Spleen (tissue), 11 donors: ENCODE measurements around the gene GREB1. TPM values are rescaled to one million over a fixed set of nuclear protein-coding genes. Genes with fewer than 3 reads are reported as not detected.
A peak's percentile ranks its signal among the peaks of the same experiment; 100 is the strongest.

Source experiments
- DNase-seq: peaks from one replicate; pipeline ENCODE4 v3.0.0-alpha.2; 2020
- H3K27ac ChIP-seq, 8 donors: fragments of 200-600 bp; sonication (generic) in 7 of 8; 1 replicate in 4 of 8; 2 replicates in 4 of 8; pipeline versions ENCODE4 v1.5.0 to v1.8.0; 2016 to 2021; ENCODE audit warnings: inconsistent platforms in 4 of 8, mild to moderate bottlenecking in 4 of 8, moderate library complexity in 1 of 8
- H3K27me3 ChIP-seq, 7 donors: fragments of 200-600 bp; sonication (generic) in 6 of 7; replicated peaks in 1 of 7; 1 replicate in 4 of 7; 2 replicates in 3 of 7; pipeline versions ENCODE4 v1.5.0 to v1.8.0; 2016 to 2021; ENCODE audit warnings: inconsistent platforms in 3 of 7, mild to moderate bottlenecking in 1 of 7
- H3K36me3 ChIP-seq, 6 donors: fragments of 200-600 bp; sonication (generic) in 5 of 6; 1 replicate in 4 of 6; 2 replicates in 2 of 6; pipeline versions ENCODE4 v1.5.0 to v1.8.0; 2016 to 2021; ENCODE audit warnings: inconsistent platforms in 2 of 6
- H3K4me1 ChIP-seq, 6 donors: fragments of 200-600 bp; sonication (generic) in 5 of 6; 1 replicate in 3 of 6; 2 replicates in 3 of 6; pipeline versions ENCODE4 v1.5.0 to v1.8.0; 2016 to 2021; ENCODE audit warnings: inconsistent platforms in 3 of 6
- H3K4me3 ChIP-seq, 8 donors: fragments of 200-600 bp; sonication (generic) in 7 of 8; 1 replicate in 4 of 8; 2 replicates in 4 of 8; pipeline versions ENCODE4 v1.5.0 to v1.8.0; 2016 to 2021; ENCODE audit warnings: inconsistent platforms in 4 of 8, mild to moderate bottlenecking in 4 of 8, moderate library complexity in 2 of 8
- H3K9me3 ChIP-seq, 8 donors: fragments of 200-600 bp; sonication (generic) in 7 of 8; 1 replicate in 4 of 8; 2 replicates in 4 of 8; pipeline versions ENCODE4 v1.5.0 to v1.8.0; 2016 to 2021; ENCODE audit warnings: inconsistent platforms in 4 of 8
- POLR2A ChIP-seq, 3 donors: fragments of 450-650 bp; IDR thresholded peaks; one replicate each; pipeline ENCODE4 v1.5.1; 2017; ENCODE audit warnings: antibody characterized with exemption in 3 of 3, mild to moderate bottlenecking in 1 of 3
- POLR2AphosphoS5 ChIP-seq, 3 donors: sonication (generic); formaldehyde crosslinking; IDR thresholded peaks; one replicate each; pipeline ENCODE4 v1.5.1; 2017; ENCODE audit warnings: antibody characterized with exemption in 3 of 3
- WGBS, 5 donors: extraction: QIAGEN DNeasy Blood & Tissue Kit in 3 of 5; methylation state at CpG; one replicate each; pipeline versions ENCODE4 v1.1.5 to v1.1.7; 2013 to 2018; 5-methylcytosine and 5-hydroxymethylcytosine counted together
- intact Hi-C: fragments of 100-400 bp; cut with DNase I; formaldehyde crosslinking; loops from one replicate; pipeline ENCODE4 v1.15.0; 2023; ENCODE audit warnings: low total_unique reads
- polyA plus RNA-seq, 3 donors: library from polyadenylated mRNA; stranded (reverse); fragments of 200-250 nt; gene quantifications; one replicate each; pipeline ENCODE4 v1.2.1, GENCODE V29; 2013
- total RNA-seq, 7 donors: library from RNA; depleted of rRNA in 3 of 7; stranded (reverse); fragments of >200 nt in 3 of 7; fragmentation: NEBNext Ultra II Directional in 4 of 7; extraction: Animal tissue kit (Norgen Biotek cat#: 25700) in 4 of 7; gene quantifications; one replicate each; pipeline versions ENCODE4 v1.1.0 to v1.2.1, GENCODE V29; 2016 to 2021
- TF ChIP-seq, protein P1 (sequence below), 11 experiments: fragments of 200-600 bp in 7 of 11; fragments of 450-650 bp in 4 of 11; sonication (generic) in 4 of 11; IDR thresholded peaks in 8 of 11; conservative IDR thresholded peaks in 3 of 11; 1 replicate in 7 of 11; 2 replicates in 4 of 11; pipeline versions ENCODE4 v1.4.0 to v1.8.0; 2016 to 2021; ENCODE audit warnings: antibody characterized with exemption in 11 of 11, inconsistent platforms in 4 of 11, mild to moderate bottlenecking in 1 of 11
- donor health status: healthy with polysubstance abuse.
- donor health status: DM: no; HTN: no; CAD: no; lungs with moderate emphysema.
- donor health status: DM: no; HTN: no; CAD: no.
- donor health status: Bipolar disorder and iron deficiency.
- donor health status: healthy.
- donor health status: DM: no; HTN: no; CAD: no.
- donor health status: DM: yes; HTN: yes; CAD: no.

GREB1 gene
- total and polyA plus RNA-seq, 10 donors: 0.06 to 1.6 (median 0.51) TPM; not detected in 1

GRCh38 chr2:11665510-11666362, 131.9 kb downstream of the GREB1 start:
- peaks cover 0 to 8% (median 6%) of the 10 kb centered on the region in 6 donors for H3K4me1 ChIP-seq
- H3K27me3 ChIP-seq: peaks cover 3 to 49% (median 19%) of the 10 kb centered on the region in 7 donors
- no peak overlapping the region for H3K27ac ChIP-seq
- intact Hi-C loops: no loop called here
- no peaks in the 10 kb centered on the region for H3K36me3 ChIP-seq
- DNase-seq: peak; percentile 65
- TF ChIP-seq POLR2AphosphoS5 (IDR thresholded peaks at IDR 0.05): no peak
- TF ChIP-seq, protein P1, sequence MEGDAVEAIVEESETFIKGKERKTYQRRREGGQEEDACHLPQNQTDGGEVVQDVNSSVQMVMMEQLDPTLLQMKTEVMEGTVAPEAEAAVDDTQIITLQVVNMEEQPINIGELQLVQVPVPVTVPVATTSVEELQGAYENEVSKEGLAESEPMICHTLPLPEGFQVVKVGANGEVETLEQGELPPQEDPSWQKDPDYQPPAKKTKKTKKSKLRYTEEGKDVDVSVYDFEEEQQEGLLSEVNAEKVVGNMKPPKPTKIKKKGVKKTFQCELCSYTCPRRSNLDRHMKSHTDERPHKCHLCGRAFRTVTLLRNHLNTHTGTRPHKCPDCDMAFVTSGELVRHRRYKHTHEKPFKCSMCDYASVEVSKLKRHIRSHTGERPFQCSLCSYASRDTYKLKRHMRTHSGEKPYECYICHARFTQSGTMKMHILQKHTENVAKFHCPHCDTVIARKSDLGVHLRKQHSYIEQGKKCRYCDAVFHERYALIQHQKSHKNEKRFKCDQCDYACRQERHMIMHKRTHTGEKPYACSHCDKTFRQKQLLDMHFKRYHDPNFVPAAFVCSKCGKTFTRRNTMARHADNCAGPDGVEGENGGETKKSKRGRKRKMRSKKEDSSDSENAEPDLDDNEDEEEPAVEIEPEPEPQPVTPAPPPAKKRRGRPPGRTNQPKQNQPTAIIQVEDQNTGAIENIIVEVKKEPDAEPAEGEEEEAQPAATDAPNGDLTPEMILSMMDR (IDR thresholded peaks at IDR 0.05 in 8 of 11, conservative IDR thresholded peaks at IDR 0.05 in 3 of 11): no peak
- no peak for TF ChIP-seq POLR2A (IDR thresholded peaks at IDR 0.05)
- WGBS, 5 donors: 75 to 84% (median 80%) methylated on average over 10 of the region's 10 CpGs
- H3K4me3 ChIP-seq: no peak overlapping the region
- H3K9me3 ChIP-seq: peaks cover 0 to 14% (median 7%) of the 10 kb centered on the region in 8 donors

DNA sequence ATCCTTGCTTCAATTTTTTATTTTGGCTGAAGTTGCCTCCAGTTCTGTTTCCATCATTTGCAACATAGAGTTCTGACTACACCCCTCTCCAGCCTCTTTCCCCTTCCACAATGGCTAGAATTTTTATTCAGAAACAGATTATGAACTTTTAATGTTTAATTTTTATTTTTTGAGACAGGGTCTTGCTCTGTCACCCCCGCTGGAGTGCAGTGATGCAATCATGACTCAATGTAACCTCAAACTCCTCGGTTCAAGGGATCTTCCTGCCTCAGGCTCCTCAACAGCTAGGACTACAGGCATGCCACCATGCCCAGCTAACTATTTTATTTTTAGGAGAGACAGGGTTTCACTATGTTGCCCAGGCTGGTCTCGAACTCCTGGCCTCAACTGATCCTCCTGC, 133.3 kb downstream of the GREB1 start:
- Histone ChIP-seq H3K27me3 (peaks cover 3 to 49% (median 22%) of the 10 kb centered on the region in 7 donors), H3K4me3 (no peak overlapping the region)

GRCh38 chr2:11667866-11668637, 134.2 kb downstream of the GREB1 start:
- H3K27ac ChIP-seq: no peak overlapping the region
- WGBS, 5 donors: 70 to 84% (median 78%) methylated on average over 16 of the region's 16 CpGs
- H3K27me3 ChIP-seq: peaks cover 3 to 49% (median 22%) of the 10 kb centered on the region in 7 donors
- no peak for TF ChIP-seq POLR2AphosphoS5 (IDR thresholded peaks at IDR 0.05)
- TF ChIP-seq POLR2A (IDR thresholded peaks at IDR 0.05): no peak
- TF ChIP-seq, protein P1 (IDR thresholded peaks at IDR 0.05 in 8 of 11, conservative IDR thresholded peaks at IDR 0.05 in 3 of 11): no peak
- H3K36me3 ChIP-seq: no peaks in the 10 kb centered on the region
- no peak overlapping the region for H3K4me3 ChIP-seq
- intact Hi-C loops: no loop called here
- no peak for DNase-seq
- peaks cover 0 to 4% (median 2%) of the 10 kb centered on the region in 8 donors for H3K9me3 ChIP-seq
- H3K4me1 ChIP-seq: peaks cover 0 to 15% (median 6%) of the 10 kb centered on the region in 6 donors

More for the DNA sequence above, 133.3 kb downstream of the GREB1 start:
- intact Hi-C loops: no loop called here
- TF ChIP-seq POLR2AphosphoS5 (IDR thresholded peaks at IDR 0.05): no peak
- TF ChIP-seq POLR2A (IDR thresholded peaks at IDR 0.05): no peak
- TF ChIP-seq, protein P1 (IDR thresholded peaks at IDR 0.05 in 8 of 11, conservative IDR thresholded peaks at IDR 0.05 in 3 of 11): no peak
- DNase-seq: no peak
- Histone ChIP-seq H3K36me3 (no peaks in the 10 kb centered on the region), H3K27ac (no peak overlapping the region), H3K4me1 (peaks cover 0 to 9% (median 6%) of the 10 kb centered on the region in 6 donors), H3K9me3 (peaks cover 0 to 10% (median 7%) of the 10 kb centered on the region in 8 donors)
- WGBS, 5 donors: 45 to 79% (median 61%) methylated on average over 3 of the region's 3 CpGs
